Esophagus squamous epithelium (tissue), 5 donors: ENCODE data around the gene RPS6KA6. TPM values are rescaled to one million over a fixed set of nuclear protein-coding genes. Genes with fewer than 3 reads are reported as not detected.

Experiments used
- DNase-seq: peaks from one replicate; lab custom pipeline; 2025; lab: John Stamatoyannopoulos, UW
- H3K27ac ChIP-seq, 4 donors: fragments of 200-600 bp; sonication (generic); one replicate each; pipeline ENCODE4 v1.5.1; 2016 to 2019; ENCODE audit warnings: mild to moderate bottlenecking in 1 of 4
- H3K27me3 ChIP-seq, 4 donors: fragments of 200-600 bp; sonication (generic); 1 replicate in 3 of 4; 2 replicates in 1 of 4; pipeline versions ENCODE4 v1.5.1 to v1.6.0; 2017 to 2021; ENCODE audit warnings: antibody characterized with exemption in 1 of 4
- H3K36me3 ChIP-seq, 3 donors: fragments of 200-600 bp; sonication (generic); one replicate each; pipeline ENCODE4 v1.5.1; 2016 to 2019
- H3K4me1 ChIP-seq, 3 donors: fragments of 200-600 bp; sonication (generic); one replicate each; pipeline ENCODE4 v1.5.1; 2017 to 2019
- H3K4me3 ChIP-seq, 4 donors: fragments of 200-600 bp; sonication (generic); 1 replicate in 3 of 4; 2 replicates in 1 of 4; pipeline ENCODE4 v1.5.1; 2016 to 2019; ENCODE audit warnings: mild to moderate bottlenecking in 2 of 4, moderate library complexity in 1 of 4
- H3K9me3 ChIP-seq, 3 donors: fragments of 200-600 bp; sonication (generic); one replicate each; pipeline ENCODE4 v1.5.1; 2016 to 2019
- CTCF ChIP-seq, 6 experiments: fragments of 450-650 bp in 4 of 6; fragments of 200-600 bp in 2 of 6; sonication (generic) in 2 of 6; IDR thresholded peaks; one replicate each; pipeline ENCODE4 v1.5.1; 2016 to 2019; ENCODE audit warnings: antibody characterized with exemption in 6 of 6, mild to moderate bottlenecking in 4 of 6, moderate library complexity in 4 of 6
- POLR2A ChIP-seq, 4 donors: fragments of 450-650 bp; IDR thresholded peaks; one replicate each; pipeline ENCODE4 v1.6.1; 2017; ENCODE audit warnings: antibody characterized with exemption in 4 of 4, mild to moderate bottlenecking in 4 of 4, moderate library complexity in 3 of 4
- WGBS, 2 donors: methylation state at CpG; one replicate each; pipeline ENCODE4 v1.1.5; 2018; 5-methylcytosine and 5-hydroxymethylcytosine counted together
- intact Hi-C: fragments of 100-400 bp; cut with DNase I; formaldehyde crosslinking; loops from one replicate; pipeline ENCODE4 v1.15.0; 2022
- total RNA-seq, 4 donors: library from RNA; depleted of rRNA; stranded (reverse); fragments of >200 nt; gene quantifications; one replicate each; pipeline ENCODE4 v1.1.0, GENCODE V29; 2016
- donor health status: DM: yes; HTN: yes; CAD: no.

RPS6KA6 gene
- total RNA-seq, 4 donors from 2014 or later, result 0.92 to 2.9 (median 1.9) TPM

GRCh38 chrX:84168095-84168494 lies 19.9 kb downstream of the RPS6KA6 start:
- no peaks in the 10 kb centered on the region for H3K9me3 ChIP-seq
- intact Hi-C loops, result no loop called here
- no peak for DNase-seq
- H3K36me3 ChIP-seq, result no peaks in the 10 kb centered on the region
- TF ChIP-seq POLR2A (IDR thresholded peaks at IDR 0.05), result no peak
- no peaks in the 10 kb centered on the region for H3K4me1 ChIP-seq
- WGBS, 2 donors, result 32 to 36% methylated on average over 2 of the region's 2 CpGs
- H3K27ac ChIP-seq, result no peak overlapping the region
- H3K4me3 ChIP-seq, result no peak overlapping the region
- H3K27me3 ChIP-seq, result no peaks in the 10 kb centered on the region

- no peaks in the 10 kb centered on the region for H3K27me3 ChIP-seq
- no peaks in the 10 kb centered on the region for H3K9me3 ChIP-seq
- H3K4me1 ChIP-seq, result no peaks in the 10 kb centered on the region
- intact Hi-C loops, result no loop called here
- WGBS, 2 donors, result 67 to 73% methylated on average over 1 of the region's 1 CpG
- TF ChIP-seq POLR2A (IDR thresholded peaks at IDR 0.05) (no peak), CTCF (IDR thresholded peaks at IDR 0.05) (no peak)
- no peak for DNase-seq
- no peak overlapping the region for H3K27ac ChIP-seq
- H3K4me3 ChIP-seq, result no peak overlapping the region
- H3K36me3 ChIP-seq, result no peaks in the 10 kb centered on the region
These were observed 22.3 kb downstream of the RPS6KA6 start for GRCh38 chrX:84165711-84166110.

GRCh38 chrX:84162401-84162800 lies 25.6 kb downstream of the RPS6KA6 start:
- intact Hi-C loops, result no loop called here
- Histone ChIP-seq H3K27me3 (no peaks in the 10 kb centered on the region), H3K27ac (no peak overlapping the region), H3K36me3 (no peaks in the 10 kb centered on the region), H3K9me3 (no peaks in the 10 kb centered on the region), H3K4me3 (no peak overlapping the region), H3K4me1 (no peaks in the 10 kb centered on the region)
- no peak for DNase-seq
- TF ChIP-seq CTCF (IDR thresholded peaks at IDR 0.05), result no peak
- no peak for TF ChIP-seq POLR2A (IDR thresholded peaks at IDR 0.05)

- Histone ChIP-seq H3K36me3 (no peaks in the 10 kb centered on the region), H3K27me3 (no peaks in the 10 kb centered on the region), H3K27ac (no peak overlapping the region), H3K9me3 (no peaks in the 10 kb centered on the region), H3K4me3 (no peak overlapping the region), H3K4me1 (no peaks in the 10 kb centered on the region)
- DNase-seq, result no peak
- TF ChIP-seq CTCF (IDR thresholded peaks at IDR 0.05) (no peak), POLR2A (IDR thresholded peaks at IDR 0.05) (no peak)
- intact Hi-C loops, result no loop called here
These were observed 26.4 kb downstream of the RPS6KA6 start for GRCh38 chrX:84161641-84162040.

- intact Hi-C loops, result no loop called here
- Histone ChIP-seq H3K4me3 (no peak overlapping the region), H3K27me3 (no peaks in the 10 kb centered on the region), H3K4me1 (no peaks in the 10 kb centered on the region), H3K27ac (no peak overlapping the region), H3K36me3 (no peaks in the 10 kb centered on the region), H3K9me3 (no peaks in the 10 kb centered on the region)
- TF ChIP-seq CTCF (IDR thresholded peaks at IDR 0.05) (no peak), POLR2A (IDR thresholded peaks at IDR 0.05) (no peak)
- whole genome bisulfite sequencing, 2 donors, result 69 to 89% methylated on average over 4 of the region's 4 CpGs
- DNase-seq, result no peak
These were observed 27.3 kb downstream of the RPS6KA6 start for GRCh38 chrX:84160736-84161135.

- Histone ChIP-seq H3K27me3 (no peaks in the 10 kb centered on the region), H3K27ac (no peak overlapping the region), H3K4me1 (no peaks in the 10 kb centered on the region), H3K4me3 (no peak overlapping the region), H3K9me3 (no peaks in the 10 kb centered on the region), H3K36me3 (no peaks in the 10 kb centered on the region)
- TF ChIP-seq POLR2A (IDR thresholded peaks at IDR 0.05) (no peak), CTCF (IDR thresholded peaks at IDR 0.05) (no peak)
- intact Hi-C loops, result no loop called here
- no peak for DNase-seq
- WGBS, 2 donors, result 29 to 55% methylated on average over 1 of the region's 1 CpG
These were observed 31.2 kb downstream of the RPS6KA6 start for GRCh38 chrX:84156821-84157220.
